Body of pancreas (tissue), 4 donors: ENCODE results near the gene EPHX1.

ENCODE experiments used
- POLR2A ChIP-seq, 3 donors: fragments of 450-650 bp; IDR thresholded peaks; one replicate each; pipeline ENCODE4 v1.6.1; 2016; ENCODE audit warnings: antibody characterized with exemption in 3 of 3, mild to moderate bottlenecking in 2 of 3
- TF ChIP-seq, protein P1 (sequence below), 7 experiments: fragments of 450-650 bp in 4 of 7; fragments of 200-600 bp in 3 of 7; sonication (generic) in 3 of 7; IDR thresholded peaks; one replicate each; pipeline ENCODE4 v1.5.1; 2016 to 2019; ENCODE audit warnings: antibody characterized with exemption in 7 of 7

DNA sequence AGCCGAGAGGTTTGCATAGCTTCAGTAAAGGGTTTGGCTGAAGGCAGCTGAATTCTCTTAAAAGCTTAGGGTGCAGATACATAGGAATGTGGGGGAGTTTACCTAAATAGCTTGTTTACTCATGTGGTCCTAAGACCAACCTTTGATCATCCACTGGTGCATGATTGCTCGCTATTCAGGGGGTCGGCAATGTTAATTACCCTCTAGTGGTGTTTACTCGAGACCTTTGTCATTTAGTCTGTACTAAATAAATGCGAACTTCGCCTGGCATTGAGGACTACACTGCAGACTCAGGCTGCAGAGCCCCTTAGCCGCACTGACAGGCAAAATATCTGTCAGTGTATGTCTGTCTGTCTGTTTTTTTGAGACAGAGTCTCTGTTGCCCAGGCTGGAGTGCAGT, 40.4 kb downstream of the EPHX1 start:
- TF ChIP-seq, protein P1, sequence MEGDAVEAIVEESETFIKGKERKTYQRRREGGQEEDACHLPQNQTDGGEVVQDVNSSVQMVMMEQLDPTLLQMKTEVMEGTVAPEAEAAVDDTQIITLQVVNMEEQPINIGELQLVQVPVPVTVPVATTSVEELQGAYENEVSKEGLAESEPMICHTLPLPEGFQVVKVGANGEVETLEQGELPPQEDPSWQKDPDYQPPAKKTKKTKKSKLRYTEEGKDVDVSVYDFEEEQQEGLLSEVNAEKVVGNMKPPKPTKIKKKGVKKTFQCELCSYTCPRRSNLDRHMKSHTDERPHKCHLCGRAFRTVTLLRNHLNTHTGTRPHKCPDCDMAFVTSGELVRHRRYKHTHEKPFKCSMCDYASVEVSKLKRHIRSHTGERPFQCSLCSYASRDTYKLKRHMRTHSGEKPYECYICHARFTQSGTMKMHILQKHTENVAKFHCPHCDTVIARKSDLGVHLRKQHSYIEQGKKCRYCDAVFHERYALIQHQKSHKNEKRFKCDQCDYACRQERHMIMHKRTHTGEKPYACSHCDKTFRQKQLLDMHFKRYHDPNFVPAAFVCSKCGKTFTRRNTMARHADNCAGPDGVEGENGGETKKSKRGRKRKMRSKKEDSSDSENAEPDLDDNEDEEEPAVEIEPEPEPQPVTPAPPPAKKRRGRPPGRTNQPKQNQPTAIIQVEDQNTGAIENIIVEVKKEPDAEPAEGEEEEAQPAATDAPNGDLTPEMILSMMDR (IDR thresholded peaks at IDR 0.05) = no peak
- no peak for TF ChIP-seq POLR2A (IDR thresholded peaks at IDR 0.05)
